NAMALWA (cell line): ENCODE measurements around the gene SPRED3.
A peak's percentile ranks its signal among the peaks of the same experiment; 100 is the strongest.

Source experiments
- DNase-seq: peaks from one replicate; pipeline ENCODE4 v3.0.0-alpha.2; 2015; ENCODE audit warnings: low spot score

SPRED3 gene

GRCh38 chr19:38373907-38374331, 14.6 kb upstream of the SPRED3 start:
- no peak for DNase-seq

GRCh38 chr19:38374332-38375097, 14.0 kb upstream of the SPRED3 start, which contains the start of gene PSMD8:
Gene PSMD8, plus strand, starts transcription at chr19:38374571. Its CDS starts 31 bp downstream, at chr19:38374602.
- peak; percentile 99 for DNase-seq

GRCh38 chr19:38375098-38375493, 13.4 kb upstream of the SPRED3 start:
- DNase-seq = no peak

DNA sequence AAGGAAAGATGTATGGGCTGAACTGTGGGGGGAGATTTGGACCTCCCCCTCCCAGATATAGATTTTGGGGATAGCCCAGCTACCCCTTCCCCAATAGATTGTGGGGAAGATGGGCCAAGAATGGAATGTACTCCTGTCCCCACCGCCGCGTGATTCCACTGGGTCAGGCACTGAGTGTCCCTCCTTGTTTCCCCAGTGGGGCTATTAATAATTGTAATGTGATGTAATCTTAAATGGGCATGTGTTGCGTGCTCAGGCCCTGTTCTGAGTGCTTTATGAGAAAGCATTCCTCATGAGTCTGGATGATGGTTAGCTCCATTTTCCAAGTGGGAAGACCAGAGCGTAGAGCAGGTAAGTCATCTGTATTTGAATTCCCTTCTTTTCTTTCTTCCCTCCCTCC, 12.7 kb upstream of the SPRED3 start:
- DNase-seq = no peak

DNA sequence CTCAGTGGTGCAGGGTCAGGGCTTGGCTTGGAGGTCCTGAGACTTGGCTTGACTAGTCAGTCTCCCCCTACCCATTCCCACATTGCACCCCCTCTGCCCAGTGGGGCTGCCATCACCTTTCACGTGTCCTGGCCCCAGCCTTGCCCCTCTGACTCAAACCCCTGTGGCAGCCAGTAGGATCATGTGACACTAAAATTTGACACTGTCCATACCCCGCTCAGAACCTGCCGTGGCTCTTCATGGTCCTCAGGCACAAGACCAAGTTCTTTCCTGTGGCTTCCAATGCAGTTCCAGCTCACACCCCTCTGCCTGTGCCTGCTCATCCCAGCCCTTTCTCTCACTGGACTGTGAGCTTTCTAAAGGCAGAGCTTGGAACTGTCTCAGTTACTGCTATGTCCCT, 11.9 kb upstream of the SPRED3 start:
- no peak for DNase-seq

- no peak for DNase-seq
These were observed 11.4 kb upstream of the SPRED3 start for GRCh38 chr19:38377052-38377451.

GRCh38 chr19:38378866-38379265, 9.6 kb upstream of the SPRED3 start:
- DNase-seq = no peak

DNA sequence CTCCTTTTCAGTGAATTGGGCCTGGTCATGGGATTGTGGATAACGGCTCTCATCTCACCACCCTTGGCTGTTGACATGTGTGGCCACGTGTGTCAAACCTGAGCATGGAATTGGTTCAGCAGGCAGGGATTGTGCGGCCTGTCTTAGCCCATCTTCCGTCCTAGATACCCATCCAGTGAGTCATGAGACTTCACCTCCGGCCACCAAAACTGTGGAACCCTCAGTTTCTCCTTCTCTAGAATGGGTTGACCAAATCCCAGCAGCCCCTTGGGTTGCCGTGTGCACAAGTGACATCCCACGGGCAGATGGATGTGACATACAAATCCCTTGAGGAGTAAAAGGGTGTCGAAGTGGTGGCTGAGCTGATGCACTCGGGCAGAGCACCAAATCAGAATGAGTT, 7.4 kb upstream of the SPRED3 start:
- DNase-seq = no peak

DNA sequence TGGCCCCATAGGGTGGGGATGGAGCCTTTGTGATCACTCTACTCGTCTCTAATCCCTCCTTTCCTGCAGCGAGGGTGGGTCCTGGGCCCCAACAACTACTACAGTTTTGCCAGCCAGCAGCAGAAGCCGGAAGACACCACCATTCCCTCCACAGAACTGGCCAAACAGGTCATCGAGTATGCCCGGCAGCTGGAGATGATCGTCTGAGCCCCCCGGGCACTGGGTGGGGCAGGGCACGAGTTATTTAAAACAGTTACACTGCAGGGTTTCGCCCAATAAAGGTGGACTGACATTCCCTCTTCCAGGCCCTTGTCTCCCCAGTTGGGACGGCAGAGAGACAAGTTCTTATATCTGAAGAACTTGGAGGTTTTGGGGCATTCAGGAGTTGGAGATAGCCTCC, 5.3 kb upstream of the SPRED3 start:
- DNase-seq = no peak

DNA sequence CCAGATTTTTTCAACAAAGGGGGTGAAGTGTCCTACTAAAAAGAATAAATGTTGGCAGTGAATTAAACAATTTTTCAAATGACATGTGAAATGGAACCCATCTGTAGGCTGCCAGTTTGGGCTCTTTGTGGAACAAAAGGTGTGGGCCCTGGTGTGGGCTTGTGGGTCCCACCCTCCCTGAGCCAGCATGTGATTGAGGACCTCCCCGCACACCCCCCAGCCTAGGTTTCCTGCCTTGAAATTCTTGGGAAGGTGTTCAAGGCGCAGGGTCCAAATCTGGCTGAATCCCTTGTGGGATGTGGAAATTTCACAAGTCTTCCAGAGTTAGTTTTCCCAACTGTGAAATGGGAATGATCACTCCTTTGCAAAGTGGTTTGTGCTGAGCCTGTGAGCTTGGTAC, 4.8 kb upstream of the SPRED3 start:
- DNase-seq = no peak

- peak; percentile 51 for DNase-seq
These were observed 4.1 kb upstream of the SPRED3 start for GRCh38 chr19:38384209-38385027.

GRCh38 chr19:38385057-38385803, 3.3 kb upstream of the SPRED3 start:
- no peak for DNase-seq

- DNase-seq = no peak
These were observed 2.7 kb upstream of the SPRED3 start for GRCh38 chr19:38385804-38386257.

DNA sequence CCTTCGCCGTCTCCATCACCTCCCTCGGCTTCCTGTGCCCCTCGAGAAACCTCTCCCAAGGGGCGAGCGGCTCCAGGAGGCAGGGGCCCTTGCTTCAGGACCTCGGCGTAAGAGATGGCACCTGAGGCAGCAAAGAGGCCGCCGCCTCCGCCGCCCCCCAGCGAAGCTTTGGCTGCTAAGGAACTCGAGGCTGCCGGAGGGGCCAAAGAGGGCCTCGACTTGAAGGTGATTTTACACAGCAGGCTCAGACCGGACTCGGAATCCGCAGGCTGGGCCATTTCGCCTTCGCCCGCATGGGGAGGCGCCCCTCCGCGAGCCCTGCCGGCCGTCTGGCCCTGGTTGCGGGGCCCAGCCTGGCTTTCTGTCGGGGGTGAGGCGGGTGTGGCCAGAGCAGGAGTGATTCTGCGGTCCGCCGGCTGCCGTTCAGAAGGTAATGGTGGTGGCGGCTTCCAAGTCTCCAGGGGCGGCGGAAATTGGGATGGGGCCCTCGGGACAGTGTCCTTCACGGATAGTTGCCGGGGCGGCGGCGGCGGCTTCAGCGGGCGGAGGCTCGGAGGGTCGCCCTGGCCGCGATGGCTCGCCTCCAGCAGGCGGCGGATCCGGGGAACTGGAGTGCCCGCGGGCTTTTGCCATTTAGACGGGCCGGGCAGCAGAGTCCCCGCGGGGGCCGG, 2.1 kb upstream of the SPRED3 start:
- no peak for DNase-seq

GRCh38 chr19:38386971-38387549, 1.4 kb upstream of the SPRED3 start:
- DNase-seq = no peak

- peak; percentile 94 for DNase-seq
These were observed 748 bp upstream of the SPRED3 start, which contains the start of gene GGN for GRCh38 chr19:38387550-38388348. Gene GGN, minus strand, starts transcription at chr19:38388034. Its CDS starts 773 bp downstream, at chr19:38387261.

DNA sequence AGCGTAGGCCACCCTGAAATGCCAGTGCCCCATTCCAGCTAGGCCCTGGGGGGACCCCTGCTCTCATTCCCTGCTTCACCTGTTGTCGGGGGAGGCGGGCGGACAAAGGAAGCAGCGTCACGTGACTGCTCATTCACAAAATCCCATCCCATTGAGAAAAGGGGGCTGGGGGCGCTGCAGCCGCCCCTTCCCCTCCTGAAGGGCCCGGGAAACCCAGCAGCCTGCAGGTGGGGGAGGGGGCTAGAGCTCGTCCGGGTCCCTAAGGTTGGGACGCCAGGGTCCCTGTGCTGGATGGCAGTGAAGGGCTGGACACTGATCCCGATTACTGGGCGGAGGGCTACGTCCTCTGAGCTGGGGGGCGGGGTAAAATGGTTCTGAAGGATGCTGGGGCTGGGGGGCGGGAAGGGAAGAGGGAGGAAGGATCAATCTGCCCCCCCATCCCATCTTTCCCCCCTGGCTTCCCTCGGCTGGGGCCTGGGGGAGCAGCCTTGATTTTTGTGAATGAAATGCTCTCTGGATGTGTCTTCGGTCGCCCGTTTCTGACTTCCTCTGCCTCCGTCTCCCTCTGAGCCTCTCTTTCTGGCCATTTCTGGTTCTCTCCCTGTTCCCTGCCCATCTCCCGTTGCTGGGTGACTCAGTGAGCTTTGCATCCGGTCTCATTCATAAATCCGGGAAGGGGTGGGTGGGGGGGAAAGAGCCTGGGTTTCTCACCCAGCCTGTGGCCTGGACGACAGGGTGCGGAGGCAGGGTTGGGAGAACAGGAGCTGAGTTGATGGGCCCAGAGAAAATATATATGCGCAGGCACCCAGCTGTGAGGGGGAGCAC, 816 bp downstream of the SPRED3 start:
- no peak for DNase-seq

DNA sequence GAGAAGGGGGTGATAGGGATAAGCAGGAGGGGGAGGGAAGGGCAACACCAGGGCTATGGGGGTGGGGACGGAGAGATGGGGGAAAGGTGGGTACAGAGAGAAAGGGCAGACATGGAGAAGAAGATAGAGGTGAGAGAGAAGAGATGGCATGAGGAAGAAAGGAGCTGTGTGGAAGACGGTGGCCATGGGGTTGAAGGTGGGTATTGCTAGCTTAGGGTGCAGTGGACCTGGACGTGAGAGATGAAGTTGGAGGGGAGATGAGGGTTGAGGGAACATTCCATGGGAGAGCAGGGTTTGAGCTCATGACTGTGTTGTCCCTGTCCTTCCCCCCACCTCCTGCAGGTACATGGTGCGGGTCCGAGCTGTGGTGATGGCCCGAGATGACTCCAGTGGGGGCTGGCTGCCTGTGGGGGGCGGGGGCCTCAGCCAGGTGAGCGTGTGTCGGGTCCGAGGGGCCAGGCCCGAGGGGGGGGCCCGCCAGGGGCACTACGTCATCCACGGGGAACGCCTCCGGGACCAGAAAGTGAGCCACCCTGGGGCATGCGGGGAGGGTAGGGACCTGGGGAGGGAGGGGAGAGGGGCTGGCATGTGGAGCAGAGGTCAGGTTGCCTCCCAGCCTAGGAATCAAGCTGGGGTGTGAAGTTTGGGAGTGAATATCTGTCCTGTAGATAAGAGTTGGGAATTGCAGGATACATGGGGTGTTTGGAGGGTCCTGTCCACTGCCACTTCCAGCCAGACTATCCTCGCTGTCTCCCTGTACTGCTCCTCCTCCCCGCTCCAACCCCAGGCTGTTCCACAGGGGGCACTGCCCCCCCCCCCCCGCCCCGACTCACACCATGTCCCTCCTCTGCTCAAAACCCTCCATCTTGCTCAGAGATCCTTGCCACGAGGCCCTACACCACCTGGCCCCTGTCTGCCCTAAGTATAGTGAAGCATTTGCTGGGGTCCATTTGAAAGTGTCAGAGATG, 1.7 kb downstream of the SPRED3 start:
- DNase-seq = no peak
